DMS 273 (cell line): ENCODE measurements around the gene ZDHHC5.

Experiments
- DNase-seq: peaks from one replicate; lab custom pipeline; 2025; ENCODE audit not compliant: unreplicated experiment; lab: John Stamatoyannopoulos, UW

ZDHHC5 gene

GRCh38 chr11:57667736-57668433, at the start of gene ZDHHC5:
TSS of gene ZDHHC5 (plus strand) at chr11:57668114. CDS start at chr11:57673091, 4,977 bp downstream.
- DNase-seq: peak; percentile 98

GRCh38 chr11:57618438-57618837, 49.5 kb upstream of the ZDHHC5 start:
- no peak for DNase-seq

- DNase-seq: peak; percentile 4
These were observed 48.6 kb upstream of the ZDHHC5 start for GRCh38 chr11:57619331-57619730.

- no peak for DNase-seq
These were observed 47.4 kb upstream of the ZDHHC5 start for GRCh38 chr11:57620467-57620866.

GRCh38 chr11:57622263-57622662, 45.7 kb upstream of the ZDHHC5 start:
- no peak for DNase-seq

- DNase-seq: no peak
These were observed 43.0 kb upstream of the ZDHHC5 start for GRCh38 chr11:57624864-57625263.

- DNase-seq: no peak
These were observed 41.0 kb upstream of the ZDHHC5 start for GRCh38 chr11:57626895-57627294.

- no peak for DNase-seq
These were observed 37.7 kb upstream of the ZDHHC5 start for GRCh38 chr11:57630171-57630570.

- no peak for DNase-seq
These were observed 35.8 kb upstream of the ZDHHC5 start for GRCh38 chr11:57632116-57632515.

GRCh38 chr11:57633394-57634070, 34.4 kb upstream of the ZDHHC5 start:
- no peak for DNase-seq

GRCh38 chr11:57634311-57634710, 33.6 kb upstream of the ZDHHC5 start:
- DNase-seq: no peak

- no peak for DNase-seq
These were observed 32.7 kb upstream of the ZDHHC5 start for GRCh38 chr11:57635246-57635645.

- no peak for DNase-seq
These were observed 30.3 kb upstream of the ZDHHC5 start for GRCh38 chr11:57637626-57638004.

- peak; percentile 80 for DNase-seq
These were observed 29.7 kb upstream of the ZDHHC5 start for GRCh38 chr11:57638005-57638781.

GRCh38 chr11:57638811-57639320, 29.0 kb upstream of the ZDHHC5 start:
- DNase-seq: no peak

GRCh38 chr11:57639321-57640067, 28.4 kb upstream of the ZDHHC5 start:
- peak; percentile 38 for DNase-seq

- DNase-seq: no peak
These were observed 27.7 kb upstream of the ZDHHC5 start for GRCh38 chr11:57640068-57640800.

- DNase-seq: peak; percentile 63
These were observed 26.7 kb upstream of the ZDHHC5 start for GRCh38 chr11:57641011-57641807.

- DNase-seq: no peak
These were observed 24.1 kb upstream of the ZDHHC5 start for GRCh38 chr11:57643802-57644201.
